NCI-H1417 (cell line): ENCODE measurements around the gene TRMO.

Experiments
- DNase-seq, 3 experiments: peaks; one replicate each; lab custom pipeline; 2025; lab: John Stamatoyannopoulos, UW

The TRMO gene

DNA sequence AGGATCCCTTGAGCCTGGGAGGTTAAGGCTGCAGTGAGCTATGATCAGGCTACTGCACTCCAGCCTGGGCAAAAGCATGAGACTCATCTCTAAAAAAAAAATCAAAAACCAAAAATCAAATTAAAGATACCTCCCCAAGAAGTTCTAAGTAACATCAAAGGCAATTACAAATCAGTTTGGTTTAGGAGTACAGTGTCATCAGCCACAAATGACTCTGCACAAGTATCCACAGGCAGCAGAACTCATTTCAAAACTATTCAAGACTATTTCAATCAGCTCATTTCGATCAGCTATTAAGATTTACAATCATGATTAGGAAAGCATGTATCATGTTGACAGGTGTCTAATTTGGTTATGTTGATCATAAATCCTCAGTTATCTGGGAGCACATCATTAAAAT, 19.1 kb downstream of the TRMO start:
- no peak for DNase-seq

DNA sequence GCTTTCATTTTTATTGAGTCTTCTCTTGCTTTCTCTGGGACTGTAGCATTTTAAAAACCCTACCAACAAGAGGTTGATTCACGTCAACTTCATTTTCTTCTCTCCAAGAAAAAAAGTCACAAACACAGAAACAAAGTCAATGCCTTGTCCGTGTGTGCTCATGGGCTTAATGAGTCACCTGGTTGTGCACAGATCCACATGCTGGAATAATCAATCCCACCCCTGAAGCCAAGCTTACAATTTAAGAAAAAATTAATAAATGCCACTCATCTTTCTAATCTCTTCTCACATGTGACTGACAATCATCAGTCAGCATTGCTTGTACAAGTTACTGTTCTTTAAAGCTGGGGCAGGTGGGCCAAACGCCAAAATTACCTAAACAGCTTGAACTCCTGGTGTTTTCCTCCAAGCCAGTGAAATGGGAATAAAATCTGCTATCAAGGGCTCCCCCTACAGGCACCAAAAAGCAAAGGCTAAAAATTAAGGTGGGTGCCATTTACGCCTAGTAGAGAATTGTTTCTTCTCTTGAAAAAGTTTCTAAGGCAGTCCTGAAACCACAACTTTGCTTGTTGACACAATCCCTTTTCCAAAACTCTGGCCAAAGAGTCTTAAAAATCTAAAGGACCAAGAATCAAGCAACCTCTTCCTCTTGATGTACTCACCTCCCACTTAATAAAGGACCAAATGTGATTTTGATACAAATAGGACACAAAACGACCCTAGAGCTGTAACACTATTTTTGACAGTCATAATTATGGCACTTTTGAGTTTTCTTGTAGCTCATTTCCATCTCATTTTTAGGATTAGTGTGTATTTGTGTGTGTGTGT, 21.3 kb downstream of the TRMO start:
- peak; percentile 5 to 78 (median 39) for DNase-seq

DNA sequence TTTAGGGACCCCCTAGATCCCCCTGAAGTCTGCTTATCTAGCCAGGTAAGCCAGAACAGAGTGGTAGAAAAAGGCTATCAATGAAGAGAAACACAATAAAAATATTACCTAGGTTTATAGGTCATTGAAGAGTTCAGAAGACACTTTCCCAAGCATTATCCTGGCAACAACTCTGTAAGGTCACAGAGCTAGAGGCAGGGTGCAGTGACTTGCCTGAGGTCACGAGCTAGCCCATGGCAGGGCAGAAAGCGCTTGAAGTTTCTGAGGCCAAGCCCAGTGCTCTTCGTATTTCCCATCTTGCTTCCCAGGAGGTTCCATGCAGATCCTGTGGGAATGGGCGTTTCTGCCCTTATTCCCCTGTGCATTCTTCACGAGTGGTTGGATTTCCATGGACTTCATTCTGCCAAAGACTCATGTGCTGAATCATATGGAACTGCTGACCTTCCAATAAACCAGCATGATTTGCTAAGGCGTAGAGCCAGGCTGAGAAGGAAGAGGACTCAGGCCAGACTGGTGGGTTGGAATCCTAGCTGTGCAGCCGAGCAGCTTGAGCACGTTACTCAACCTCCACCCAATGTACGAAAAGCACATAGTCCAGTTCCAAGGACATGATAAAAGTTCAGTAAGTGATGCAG, 22.1 kb downstream of the TRMO start:
- no peak for DNase-seq

DNA sequence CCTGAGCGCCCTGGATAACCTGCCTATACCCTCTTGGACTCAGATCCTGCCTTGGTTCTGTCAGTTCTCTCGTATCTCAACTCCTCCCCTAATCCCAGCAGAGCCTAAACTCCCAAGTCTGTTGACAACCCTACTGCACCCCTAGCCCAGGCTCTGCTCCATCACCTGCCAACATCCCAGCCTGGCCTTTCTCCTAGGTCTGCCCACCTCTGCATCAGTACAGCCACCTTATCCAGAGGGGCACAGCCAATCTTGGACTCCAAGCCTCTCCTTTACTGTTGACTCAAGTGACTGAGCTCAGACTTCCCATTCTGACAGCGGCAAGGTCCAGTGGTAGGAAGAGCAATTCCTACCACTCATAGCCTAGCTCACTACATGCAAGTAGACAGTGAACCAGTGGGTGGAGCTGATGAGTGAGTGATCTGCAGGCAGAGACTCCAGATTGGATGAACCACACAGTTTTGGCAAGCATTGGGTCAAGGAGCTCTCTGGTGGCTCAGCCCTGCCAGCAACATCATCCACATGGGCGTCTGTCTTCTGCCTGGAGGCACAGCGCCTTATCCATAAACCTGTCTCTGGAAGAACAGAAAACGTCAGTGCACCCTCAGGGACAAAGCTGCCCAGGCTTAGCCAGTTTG, 26.5 kb downstream of the TRMO start:
- no peak for DNase-seq

DNA sequence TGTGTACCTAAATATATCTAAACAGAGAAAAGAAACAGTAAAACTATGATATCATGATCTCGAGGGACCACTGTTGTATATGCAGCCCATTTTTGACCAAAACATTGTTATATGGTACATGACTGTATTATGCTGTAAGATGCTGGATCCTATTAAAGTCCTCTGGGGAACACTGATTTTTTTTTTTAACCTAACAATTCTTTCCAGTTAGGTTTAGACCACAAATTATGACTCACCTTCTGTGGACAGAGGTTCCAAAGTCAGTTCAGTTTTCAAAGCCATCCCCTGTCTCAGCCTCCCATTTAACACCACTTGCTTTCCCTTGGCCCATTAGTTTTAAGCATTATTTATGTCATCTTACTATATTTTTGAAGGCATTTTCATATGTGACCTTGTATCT, 27.1 kb downstream of the TRMO start:
- no peak for DNase-seq

DNA sequence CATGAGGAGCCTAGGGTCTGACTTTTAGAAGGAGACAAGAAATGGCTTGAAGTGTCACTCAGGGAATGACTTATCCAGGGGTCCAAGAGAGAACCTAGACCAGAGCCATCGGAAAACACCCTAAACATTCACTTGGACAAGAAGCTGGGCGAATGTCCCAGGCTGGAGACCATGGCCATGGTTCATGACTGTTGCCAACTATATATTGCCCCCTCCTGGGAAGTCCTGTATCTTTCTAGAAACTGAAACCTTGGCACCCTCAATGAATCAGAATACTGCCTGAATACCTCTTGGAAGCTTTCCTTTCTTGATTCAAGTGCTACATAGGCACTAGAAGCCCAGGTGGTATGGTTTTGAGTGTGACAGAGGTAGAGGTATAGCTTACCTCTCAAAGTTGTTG, 29.9 kb downstream of the TRMO start:
- no peak for DNase-seq

DNA sequence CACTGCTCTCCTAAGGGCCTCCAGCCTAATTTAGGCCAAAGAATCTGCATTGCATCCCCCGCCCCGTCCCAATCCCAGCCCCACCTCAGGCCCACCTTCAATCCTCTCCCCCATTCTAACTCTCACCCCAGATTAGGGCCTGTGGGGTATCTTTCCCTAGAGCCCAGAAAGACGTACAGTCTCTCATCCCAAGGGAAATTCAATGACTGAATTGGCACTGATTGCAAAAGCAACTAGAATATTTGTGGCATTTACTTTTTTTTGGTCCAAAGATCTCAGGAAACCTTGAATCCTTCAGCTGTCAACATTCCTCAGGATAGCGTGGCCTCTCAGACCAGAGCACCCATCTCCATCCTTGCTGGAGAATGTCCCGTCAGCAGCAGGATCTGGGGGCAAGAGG, 30.6 kb downstream of the TRMO start:
- no peak for DNase-seq

DNA sequence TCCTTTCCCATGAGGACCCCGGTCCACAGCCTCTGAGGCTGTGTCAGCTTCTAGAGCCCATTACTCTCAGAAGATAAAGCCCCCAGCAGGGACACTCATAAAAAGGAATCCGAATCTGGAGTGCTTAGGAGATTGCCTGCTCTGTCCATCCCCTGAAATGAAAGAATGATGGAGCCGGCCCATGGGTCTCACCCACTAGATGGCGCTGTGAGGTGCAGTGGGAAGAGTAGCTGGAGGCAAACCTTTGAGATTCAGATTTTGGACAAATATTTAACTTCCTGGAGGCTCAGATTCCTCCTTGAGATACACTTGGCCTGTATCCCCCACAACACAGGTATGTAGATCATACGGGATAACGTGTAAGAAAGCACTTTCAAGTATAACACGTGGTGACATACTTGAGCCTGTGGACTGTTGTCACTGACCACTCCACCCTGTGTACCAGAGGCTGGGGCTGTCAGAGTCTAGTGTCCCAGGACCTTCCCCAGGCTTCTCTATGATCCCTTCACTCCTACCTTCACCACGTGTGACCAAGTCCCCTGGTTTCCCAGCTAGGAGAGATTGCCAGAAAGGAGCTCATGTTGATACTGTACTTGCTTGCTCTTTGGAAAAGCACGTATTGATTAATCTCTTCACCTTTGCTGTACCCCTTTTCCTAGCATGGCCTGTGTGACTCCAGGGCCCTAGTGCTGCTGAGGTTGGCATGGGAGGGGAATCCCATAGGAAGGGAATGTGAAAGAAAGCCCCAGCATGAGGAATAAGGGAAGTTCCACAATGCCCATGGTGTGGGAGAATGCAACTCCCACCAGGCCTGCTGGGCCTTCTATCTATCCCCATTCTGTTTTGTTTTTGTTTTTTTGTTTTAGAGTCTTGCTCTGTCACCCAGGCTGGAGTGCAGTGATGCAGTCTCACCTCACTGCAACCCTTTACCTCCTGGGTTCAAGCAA, 32.1 kb downstream of the TRMO start:
- no peak for DNase-seq

DNA sequence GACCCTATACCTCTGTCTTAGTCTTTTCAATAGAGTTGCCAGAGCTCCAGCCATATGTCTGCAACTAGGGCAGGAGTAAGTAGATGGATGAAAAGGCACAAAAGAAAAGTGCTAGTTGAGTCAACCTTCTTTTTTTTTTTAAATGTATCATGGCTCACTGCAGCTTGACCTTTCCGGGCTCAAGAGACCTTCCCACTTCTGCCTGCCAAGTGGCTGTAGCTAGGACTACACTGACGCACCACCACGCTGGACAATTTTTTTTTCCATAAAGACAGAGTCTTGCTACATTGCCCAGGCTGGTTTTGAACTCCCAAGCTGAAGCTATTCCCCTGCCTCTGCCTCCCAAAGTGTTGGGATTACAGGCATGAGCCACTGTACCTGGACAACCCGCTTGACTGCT, 42.0 kb downstream of the TRMO start:
- DNase-seq: no peak

DNA sequence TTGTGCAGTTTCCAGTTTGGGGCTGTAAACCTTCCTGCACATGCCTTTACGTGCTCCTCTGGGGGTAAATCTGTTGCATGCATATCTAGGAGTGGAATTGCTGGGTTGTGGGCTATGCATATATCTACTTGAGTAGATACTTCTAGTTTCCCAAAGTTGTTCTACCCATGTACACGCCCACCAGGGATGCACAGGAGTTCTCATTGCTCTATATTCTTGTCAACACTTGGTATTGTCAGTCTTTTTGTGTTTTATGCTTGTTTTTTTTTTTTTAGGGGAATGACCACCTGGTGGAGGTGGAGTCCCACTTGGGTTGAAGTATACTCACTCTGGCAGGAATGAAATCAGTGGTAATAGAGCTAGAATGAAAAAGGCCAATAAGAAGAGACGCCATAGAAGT, 46.2 kb downstream of the TRMO start:
- no peak for DNase-seq

DNA sequence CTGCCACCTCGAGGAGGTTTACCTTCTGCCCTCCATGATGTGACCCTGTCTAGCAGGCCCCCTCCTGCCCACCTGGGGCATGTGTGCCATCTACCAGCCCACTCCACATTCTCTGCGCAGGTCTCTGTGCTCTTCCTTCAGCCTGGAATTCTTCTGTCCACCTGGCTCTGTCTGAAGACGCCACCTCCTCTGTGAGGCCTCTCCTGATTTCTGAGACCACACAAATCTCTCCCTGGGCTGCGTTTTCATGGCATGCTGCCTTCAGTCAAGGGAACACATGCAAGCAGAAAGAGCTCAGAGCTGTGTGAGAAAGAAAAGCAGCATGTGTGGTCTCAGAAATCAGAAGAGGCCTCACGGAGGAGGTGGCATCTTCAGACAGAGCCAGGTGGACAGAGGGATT, 47.2 kb downstream of the TRMO start:
- DNase-seq: no peak

DNA sequence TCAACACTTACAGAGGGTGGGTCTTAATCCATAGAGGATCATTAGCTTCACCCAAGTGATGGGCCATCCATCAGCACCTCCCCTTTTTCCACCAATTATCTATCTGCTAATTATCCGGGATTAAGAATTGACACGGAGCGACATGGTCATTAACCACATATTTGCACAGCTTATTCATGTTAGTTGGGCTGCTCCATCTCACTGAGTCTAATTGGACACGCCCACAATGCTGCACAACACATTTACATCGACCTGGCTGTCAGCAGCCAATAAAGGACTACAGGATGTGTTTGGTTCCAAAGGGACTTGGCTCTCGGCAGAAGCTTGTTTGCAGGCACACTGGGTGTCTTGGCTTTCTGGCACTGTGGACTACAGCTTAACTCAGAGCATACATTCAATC, 47.7 kb downstream of the TRMO start:
- peak in 2 of 3 experiments; percentile 45 to 69 for DNase-seq

DNA sequence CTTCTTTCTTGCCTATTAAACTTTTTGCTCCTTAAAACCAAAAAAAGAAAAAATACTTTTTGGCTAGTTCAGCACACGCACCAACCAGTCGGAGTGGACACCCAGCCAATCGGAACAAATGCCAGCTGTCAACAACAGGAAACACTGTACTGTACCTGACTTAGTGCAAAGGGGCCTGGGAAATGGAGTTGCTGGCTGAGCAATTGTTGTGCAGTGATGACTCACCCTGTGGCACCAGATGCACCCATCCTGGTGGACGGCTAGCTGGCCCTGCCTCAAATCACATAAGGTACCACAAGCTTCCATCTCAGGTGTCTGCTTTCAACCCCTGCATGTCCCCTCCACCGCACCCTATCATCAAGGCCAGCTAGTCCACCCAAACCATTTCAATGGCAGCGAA, 48.4 kb downstream of the TRMO start:
- no peak for DNase-seq

DNA sequence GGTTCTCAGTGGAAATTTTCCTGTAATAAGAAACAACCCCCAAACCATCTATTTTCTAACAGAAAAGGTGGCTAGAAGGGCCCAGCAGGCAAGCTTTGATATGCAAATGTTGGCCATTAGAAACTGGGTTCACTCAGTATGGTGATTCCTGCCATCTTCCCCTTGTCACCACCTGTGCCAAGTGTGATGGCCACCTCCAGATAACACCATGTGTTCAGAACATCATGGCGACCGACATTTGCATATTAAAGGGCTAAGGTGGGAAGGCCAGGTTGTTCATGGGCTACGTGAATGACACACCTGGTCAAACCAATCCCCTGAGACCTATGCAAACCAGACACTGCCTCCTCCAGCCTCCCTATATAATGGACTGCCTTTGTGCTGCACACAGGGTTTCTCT, 48.9 kb downstream of the TRMO start:
- DNase-seq: no peak

DNA sequence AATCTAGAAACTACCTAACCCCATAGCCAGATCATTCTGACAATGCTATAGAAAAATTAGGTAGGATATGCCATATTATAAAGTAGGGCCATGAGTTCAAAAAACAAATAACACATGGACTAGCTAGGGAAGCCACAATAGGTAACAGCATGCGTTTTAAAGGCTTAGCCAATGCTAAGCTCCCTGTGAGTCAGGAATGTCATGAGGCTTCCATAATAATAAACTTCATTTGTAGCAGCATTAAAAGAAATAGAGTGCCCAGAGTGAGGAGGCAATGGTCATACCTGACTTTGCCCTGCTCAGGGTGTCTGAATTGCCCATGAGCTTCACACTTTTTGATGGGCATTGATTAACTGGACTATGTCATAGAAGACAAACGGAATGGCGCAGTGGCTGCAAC, 53.4 kb downstream of the TRMO start:
- DNase-seq: no peak

DNA sequence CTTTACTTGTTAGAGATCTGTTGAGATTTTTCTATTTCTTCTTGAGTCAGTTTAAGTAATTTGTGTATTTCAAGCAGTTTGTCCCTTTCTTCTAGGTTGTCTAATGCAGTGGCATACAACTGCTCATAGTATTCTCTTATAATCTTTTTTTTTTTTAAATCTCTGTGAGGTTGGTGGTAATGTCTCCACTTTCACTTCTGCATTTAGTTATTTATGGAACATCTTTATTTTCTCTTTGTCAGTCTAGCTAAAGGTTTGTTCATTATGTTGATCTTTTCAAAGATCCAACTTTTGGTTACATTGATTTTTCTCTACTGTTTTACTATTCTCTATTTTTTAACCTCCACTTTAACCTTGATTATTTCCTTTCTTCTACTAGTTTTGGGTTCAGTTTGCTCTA, 55.5 kb downstream of the TRMO start:
- no peak for DNase-seq

DNA sequence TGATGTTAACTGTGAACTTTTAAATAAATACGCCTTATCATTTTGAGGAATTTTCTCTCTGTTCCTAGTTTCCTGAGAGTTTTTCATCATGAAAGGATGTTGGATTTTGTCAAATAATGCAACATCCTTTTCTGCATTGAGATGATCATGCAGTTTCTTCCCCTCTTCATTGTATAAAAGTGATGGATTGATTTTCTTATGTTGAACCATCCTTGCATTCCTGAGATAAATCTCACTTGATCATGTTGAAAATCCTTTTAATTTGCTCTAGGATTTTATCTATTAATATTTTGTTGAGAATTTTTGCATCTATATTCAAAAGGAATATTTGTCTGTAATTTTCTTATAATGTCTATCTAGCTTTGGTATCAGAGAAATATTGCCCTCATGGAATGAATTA, 56.0 kb downstream of the TRMO start:
- no peak for DNase-seq

DNA sequence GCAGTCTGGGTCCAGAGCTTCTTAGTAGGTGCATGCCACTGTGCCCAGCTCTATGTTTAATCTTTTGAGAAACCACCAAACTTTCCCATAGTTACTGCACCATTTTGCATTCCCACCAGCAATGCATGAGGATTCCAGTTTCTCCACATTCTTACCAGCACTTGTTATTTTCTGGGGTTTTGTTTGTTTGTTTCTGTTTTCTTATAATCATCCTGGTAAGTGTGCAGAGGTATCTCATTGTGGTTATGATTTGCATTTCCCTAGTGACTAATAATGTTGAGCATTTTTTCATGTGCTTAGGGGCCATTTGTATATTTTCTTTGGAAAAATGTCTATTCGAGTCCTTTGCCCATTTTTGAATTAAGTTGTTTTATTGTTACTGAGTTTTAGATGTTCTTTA, 57.9 kb downstream of the TRMO start:
- no peak for DNase-seq

DNA sequence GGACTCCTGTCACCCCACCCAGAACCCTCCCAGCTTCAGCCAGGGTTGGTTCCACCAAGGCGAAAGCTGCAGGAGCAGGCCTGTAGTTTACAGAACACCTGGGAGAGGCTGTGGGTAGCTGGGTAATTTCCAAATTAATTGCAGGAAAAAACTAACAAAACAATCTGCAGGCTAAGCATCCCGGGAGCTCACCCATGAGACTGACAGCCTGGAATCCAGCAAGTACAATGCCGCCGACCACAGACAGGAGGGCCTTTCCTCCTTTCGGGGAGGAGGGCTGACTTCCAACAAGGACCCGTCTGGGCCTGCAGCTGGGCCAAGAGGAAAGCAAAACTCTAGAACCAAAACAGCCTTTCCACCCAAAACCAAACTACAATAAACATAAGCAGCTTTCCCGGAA, 59.0 kb downstream of the TRMO start:
- DNase-seq: no peak

DNA sequence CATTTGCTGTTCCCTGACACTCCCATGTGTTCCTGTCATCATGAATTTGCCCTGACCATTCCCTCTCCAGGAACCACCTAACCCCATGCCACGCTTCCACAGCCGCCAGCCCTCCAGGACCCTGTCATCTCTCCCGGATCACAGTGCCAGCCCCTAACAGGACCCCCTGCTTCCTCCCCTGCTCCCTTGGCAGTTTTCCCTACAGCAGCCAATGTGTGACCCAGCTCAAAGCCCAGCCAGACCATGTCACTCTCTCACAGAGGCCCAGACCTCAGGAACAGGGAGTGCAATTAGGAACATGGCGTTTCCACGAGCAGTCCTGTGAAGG, 61.2 kb downstream of the TRMO start:
- no peak for DNase-seq

DNA sequence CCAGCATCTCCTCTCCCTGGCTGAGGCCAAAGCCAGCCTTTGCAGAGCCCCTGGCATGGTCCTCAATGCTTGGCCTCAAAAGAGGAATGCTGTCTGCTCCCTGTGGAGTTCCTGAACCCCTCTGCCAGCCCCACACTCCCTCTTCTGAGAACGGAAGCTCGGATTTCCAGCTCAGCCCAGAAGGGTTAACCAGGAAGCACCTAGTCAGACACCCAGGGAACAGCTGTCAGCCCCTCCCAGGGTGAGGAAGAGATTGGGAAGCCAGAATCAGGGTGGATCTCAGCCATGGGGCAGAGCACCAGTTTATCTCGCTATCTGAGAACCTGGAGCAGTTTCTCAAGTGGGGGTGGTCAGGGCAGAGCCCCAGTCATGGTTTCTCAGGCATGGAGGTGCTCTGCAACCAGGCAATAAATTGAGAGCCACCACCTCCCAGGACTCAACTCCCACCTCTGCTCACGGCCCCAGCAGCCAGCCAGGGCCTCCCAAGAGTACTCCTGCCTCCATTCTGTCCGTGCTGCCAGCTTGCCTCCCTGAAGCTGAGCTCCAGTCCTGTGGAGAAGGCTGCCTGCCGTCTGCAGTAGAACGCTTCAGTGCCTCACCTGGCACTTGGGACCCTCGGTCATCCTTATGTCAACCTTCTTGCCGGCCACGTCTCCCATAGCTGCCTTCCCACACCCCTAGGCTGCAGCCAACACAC, 61.7 kb downstream of the TRMO start:
- no peak for DNase-seq

DNA sequence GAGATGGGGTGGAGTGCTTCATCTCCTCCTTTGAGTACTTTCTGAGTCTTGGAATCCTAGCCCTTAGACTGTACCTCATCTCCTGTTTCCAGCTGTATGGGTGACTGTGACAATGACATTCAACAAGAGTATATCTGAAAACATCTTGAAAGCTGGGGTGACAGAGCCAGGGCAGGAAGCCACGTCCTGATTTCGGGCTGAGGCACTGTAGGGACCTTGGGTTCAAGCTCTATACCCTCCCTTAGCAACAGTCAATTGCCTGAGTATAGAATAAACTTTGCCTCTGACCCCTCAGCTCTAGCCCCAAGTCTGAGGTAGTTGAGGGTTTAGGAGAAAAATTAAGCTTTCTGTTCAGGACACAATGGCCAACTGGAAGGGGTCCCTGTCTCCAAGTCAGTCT, 63.0 kb downstream of the TRMO start:
- no peak for DNase-seq
